Right atrium auricular region (tissue), 2 donors: Measurements from ENCODE around the gene ZEB1. TPM values are rescaled to one million over a fixed set of nuclear protein-coding genes. Genes with fewer than 3 reads are reported as not detected.

Experiments
- DNase-seq: peaks from one replicate; pipeline ENCODE4 v3.0.0-alpha.2; 2019; ENCODE audit warnings: low spot score
- H3K27ac ChIP-seq, 2 donors: fragments of 200-600 bp; sonication (generic); 1 replicate in 1 of 2; 2 replicates in 1 of 2; pipeline ENCODE4 v1.5.1; 2016 to 2019
- H3K27me3 ChIP-seq, 2 donors: fragments of 200-600 bp; sonication (generic); one replicate each; pipeline versions ENCODE4 v1.5.1 to v1.6.0; 2017 to 2019
- H3K36me3 ChIP-seq: fragments of 200-600 bp; sonication (generic); one replicate; pipeline ENCODE4 v1.5.1; 2016
- H3K4me1 ChIP-seq, 2 donors: fragments of 200-600 bp; sonication (generic); one replicate each; pipeline versions ENCODE4 v1.5.1 to v1.6.0; 2017 to 2019
- H3K4me3 ChIP-seq, 2 donors: fragments of 200-600 bp; sonication (generic); 1 replicate in 1 of 2; 2 replicates in 1 of 2; pipeline ENCODE4 v1.5.1; 2017 to 2019; ENCODE audit warnings: mild to moderate bottlenecking in 1 of 2, moderate library complexity in 1 of 2
- H3K9me3 ChIP-seq, 2 donors: fragments of 200-600 bp; sonication (generic); one replicate each; pipeline ENCODE4 v1.5.1; 2019
- total RNA-seq, 2 donors: library from RNA; depleted of rRNA; stranded (reverse); fragments of >200 nt; gene quantifications; one replicate each; pipeline ENCODE4 v1.1.0, GENCODE V29; 2016
- TF ChIP-seq, protein P1 (sequence below), 2 donors: fragments of 200-600 bp; sonication (generic); IDR thresholded peaks; one replicate each; pipeline ENCODE4 v1.5.1; 2019; ENCODE audit warnings: antibody characterized with exemption in 2 of 2

ZEB1 gene
- total RNA-seq, 2 donors from 2014 or later: 52.9 to 60.8 TPM

DNA sequence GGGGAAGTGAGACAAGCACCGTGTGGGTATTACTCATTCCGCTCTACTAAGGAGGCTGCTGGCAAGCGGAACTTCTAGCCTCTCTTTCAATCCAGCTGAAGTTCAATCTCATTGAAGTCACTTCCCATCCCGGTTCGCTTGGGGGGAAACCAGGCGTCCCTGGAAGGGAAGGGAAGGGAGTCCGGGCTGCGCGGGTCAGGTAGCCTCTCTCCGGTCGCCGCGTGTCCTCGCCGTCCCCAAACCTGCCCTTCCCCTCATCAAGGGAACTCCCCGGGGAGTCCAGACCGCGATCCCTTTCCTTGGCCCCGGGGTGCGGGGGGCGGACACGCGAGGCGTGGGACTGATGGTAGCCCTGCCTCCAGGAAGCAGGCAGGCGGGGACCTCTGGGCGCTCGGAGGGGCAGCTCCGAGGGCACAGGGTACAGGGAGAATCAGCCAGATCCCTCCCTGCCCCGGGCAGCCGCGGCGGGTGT, 598 bp upstream of the ZEB1 start:
- no peaks in the 10 kb centered on the region for H3K27me3 ChIP-seq
- peaks cover 0 to 12% of the 10 kb centered on the region in 2 donors for H3K4me1 ChIP-seq
- TF ChIP-seq, protein P1, sequence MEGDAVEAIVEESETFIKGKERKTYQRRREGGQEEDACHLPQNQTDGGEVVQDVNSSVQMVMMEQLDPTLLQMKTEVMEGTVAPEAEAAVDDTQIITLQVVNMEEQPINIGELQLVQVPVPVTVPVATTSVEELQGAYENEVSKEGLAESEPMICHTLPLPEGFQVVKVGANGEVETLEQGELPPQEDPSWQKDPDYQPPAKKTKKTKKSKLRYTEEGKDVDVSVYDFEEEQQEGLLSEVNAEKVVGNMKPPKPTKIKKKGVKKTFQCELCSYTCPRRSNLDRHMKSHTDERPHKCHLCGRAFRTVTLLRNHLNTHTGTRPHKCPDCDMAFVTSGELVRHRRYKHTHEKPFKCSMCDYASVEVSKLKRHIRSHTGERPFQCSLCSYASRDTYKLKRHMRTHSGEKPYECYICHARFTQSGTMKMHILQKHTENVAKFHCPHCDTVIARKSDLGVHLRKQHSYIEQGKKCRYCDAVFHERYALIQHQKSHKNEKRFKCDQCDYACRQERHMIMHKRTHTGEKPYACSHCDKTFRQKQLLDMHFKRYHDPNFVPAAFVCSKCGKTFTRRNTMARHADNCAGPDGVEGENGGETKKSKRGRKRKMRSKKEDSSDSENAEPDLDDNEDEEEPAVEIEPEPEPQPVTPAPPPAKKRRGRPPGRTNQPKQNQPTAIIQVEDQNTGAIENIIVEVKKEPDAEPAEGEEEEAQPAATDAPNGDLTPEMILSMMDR (IDR thresholded peaks at IDR 0.05): no peak
- H3K27ac ChIP-seq: peak overlapping the region; percentile 98 to 99
- DNase-seq: peak; percentile 79
- no peaks in the 10 kb centered on the region for H3K9me3 ChIP-seq
- no peaks in the 10 kb centered on the region for H3K36me3 ChIP-seq
- H3K4me3 ChIP-seq: peak overlapping the region; percentile 85 to 96

DNA sequence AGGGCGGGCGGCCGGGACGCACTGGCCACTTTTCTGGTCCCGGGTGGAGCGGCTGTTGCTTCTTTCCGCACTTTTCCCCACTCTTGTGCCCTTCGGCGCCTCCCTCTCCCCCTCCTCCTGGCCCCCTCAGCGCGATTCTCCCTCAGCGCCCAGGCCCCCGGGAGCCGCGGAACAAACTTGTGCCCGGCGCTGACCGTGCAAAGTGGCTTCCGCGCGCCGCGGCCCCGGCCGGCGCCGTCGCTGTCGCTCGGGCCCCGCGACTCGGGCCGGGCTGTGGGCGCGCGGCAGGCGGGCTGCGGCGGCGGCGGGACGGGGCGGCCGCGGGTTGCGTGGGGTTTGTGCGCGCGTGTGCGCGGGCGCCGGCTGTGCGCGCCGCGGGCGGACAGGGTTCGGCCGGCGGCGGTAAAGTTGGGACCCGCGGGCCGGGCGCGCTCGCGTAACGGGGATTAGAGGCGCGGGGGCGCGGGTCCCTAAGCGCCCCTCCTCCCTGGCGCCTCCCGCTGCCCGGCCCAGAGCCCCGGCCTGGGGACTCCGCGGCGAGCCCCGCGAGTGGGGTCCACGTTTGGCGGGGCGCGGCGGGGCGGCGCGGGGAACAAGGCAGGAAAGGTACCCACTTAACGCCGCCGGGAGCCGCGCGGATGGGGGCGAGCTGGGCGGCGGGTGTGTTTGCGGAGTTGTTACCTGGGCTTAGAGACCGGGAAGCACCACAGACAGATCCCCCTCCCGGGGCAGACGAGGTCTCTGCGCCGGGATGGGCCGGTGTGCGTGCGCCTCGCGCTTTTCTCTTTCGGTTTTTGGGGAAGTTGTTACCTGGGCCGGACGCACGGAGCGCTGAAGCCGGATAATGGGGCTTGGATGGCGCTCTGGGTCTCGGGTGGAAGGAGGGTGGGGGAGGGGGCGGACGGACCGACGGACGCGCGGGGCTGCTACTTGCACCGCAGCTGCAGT, 860 bp downstream of the ZEB1 start:
- no peaks in the 10 kb centered on the region for H3K27me3 ChIP-seq
- H3K9me3 ChIP-seq: no peaks in the 10 kb centered on the region
- peak; percentile 61 for DNase-seq
- TF ChIP-seq, protein P1 (IDR thresholded peaks at IDR 0.05): peak in 1 of 2 donors; percentile 6
- peaks cover 0 to 12% of the 10 kb centered on the region in 2 donors for H3K4me1 ChIP-seq
- no peaks in the 10 kb centered on the region for H3K36me3 ChIP-seq
- H3K27ac ChIP-seq: peak overlapping the region; percentile 98 to 99
- H3K4me3 ChIP-seq: peak overlapping the region; percentile 85 to 96

DNA sequence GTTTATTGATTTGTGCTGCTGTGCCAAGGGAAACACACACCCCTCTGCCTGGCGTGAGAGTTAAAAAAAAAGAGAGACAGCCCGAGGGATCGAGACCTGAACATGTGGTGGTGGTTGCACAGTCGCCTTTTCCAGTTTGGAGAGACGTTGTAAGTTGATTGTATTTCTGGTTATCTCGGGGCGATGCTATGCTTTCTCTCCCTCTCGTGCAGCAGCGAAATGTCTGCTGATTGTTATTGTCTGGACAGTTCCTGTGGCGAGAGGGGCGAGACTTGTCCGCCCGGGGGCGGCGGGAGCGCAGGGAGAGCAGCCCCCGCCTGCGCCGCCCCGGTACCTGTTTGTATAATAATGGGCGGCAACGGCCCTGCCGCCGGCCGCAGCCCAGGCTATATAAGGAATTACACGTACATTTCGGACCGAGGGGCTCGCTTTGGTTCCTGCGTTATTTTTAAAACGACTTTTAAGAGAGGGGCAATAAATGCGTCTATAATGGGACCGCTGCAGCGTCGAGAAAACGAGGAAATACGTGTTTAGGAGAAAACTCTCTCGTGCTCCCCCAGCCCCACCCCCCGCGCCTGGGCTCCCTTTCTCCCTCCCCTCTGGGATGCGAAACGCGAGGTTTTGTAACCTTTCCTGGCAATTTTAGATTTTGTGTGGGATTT, 1.7 kb downstream of the ZEB1 start:
- peak overlapping the region; percentile 98 to 99 for H3K27ac ChIP-seq
- H3K4me3 ChIP-seq: peak overlapping the region; percentile 85 to 96
- H3K36me3 ChIP-seq: no peaks in the 10 kb centered on the region
- no peaks in the 10 kb centered on the region for H3K9me3 ChIP-seq
- TF ChIP-seq, protein P1 (IDR thresholded peaks at IDR 0.05): no peak
- H3K4me1 ChIP-seq: peaks cover 0 to 12% of the 10 kb centered on the region in 2 donors
- peak; percentile 66 for DNase-seq
- H3K27me3 ChIP-seq: no peaks in the 10 kb centered on the region

DNA sequence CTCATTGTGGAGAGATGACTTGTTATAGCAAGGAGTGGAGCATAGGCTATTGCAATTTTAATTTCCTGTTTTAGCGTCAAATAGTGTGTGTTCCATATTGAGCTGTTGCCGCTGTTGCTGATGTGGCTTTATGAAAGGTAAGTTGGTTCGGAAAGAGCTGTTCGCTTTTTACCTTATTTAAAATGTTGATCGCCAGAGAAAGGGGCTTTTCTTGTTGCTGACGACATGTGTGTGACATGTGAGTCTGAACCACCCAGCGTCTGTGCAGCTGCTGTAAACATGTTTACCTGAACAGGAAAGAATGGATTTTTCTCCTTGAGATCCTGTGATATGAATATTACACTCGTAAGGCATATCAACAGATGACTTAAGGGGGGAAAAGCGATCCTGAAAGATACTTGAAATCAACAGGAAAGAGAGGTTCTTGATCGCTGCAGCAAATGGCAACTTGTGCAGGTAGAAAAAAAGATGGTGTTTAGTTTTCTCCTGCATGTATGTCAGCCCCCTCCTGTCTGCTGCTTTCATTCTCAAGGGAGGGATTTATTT, 2.5 kb downstream of the ZEB1 start:
- peaks cover 0 to 16% of the 10 kb centered on the region in 2 donors for H3K4me1 ChIP-seq
- TF ChIP-seq, protein P1 (IDR thresholded peaks at IDR 0.05): no peak
- peak overlapping the region; percentile 85 to 96 for H3K4me3 ChIP-seq
- DNase-seq: no peak
- H3K27ac ChIP-seq: peak overlapping the region; percentile 98 to 99
- no peaks in the 10 kb centered on the region for H3K36me3 ChIP-seq
- H3K27me3 ChIP-seq: no peaks in the 10 kb centered on the region
- H3K9me3 ChIP-seq: no peaks in the 10 kb centered on the region

DNA sequence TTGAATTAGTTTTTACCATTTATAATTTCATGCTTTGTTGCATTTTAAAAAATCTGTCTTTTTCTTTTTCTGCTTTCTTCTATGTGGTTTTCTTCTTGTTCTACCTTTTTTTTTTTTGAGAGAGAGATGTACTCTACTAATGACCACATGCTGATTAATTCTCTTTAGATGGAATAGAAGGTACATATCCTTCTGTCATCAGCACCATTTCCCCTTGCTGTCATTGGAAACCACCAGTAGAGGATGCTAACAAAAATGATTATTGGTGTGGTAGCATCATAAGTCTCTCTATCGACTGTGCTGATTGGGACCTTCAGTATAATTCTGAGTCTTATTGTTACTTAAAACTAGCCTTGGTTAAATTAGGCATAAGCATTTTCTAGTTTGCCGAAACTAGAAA, 3.6 kb downstream of the ZEB1 start:
- no peak overlapping the region for H3K27ac ChIP-seq
- DNase-seq: no peak
- no peaks in the 10 kb centered on the region for H3K27me3 ChIP-seq
- H3K4me3 ChIP-seq: no peak overlapping the region
- peaks cover 0 to 16% of the 10 kb centered on the region in 2 donors for H3K4me1 ChIP-seq
- TF ChIP-seq, protein P1 (IDR thresholded peaks at IDR 0.05): peak in 1 of 2 donors; percentile 56
- H3K36me3 ChIP-seq: no peaks in the 10 kb centered on the region
- H3K9me3 ChIP-seq: no peaks in the 10 kb centered on the region
